CD4-positive, alpha-beta memory T cell (primary cell): ENCODE measurements around the gene KRTAP10-10. TPM values are rescaled to one million over a fixed set of nuclear protein-coding genes. Genes with fewer than 3 reads are reported as not detected.

ENCODE experiments used
- CTCF ChIA-PET: fragments of 350-600 bp; sonication (Branson Sonifier 250); formaldehyde crosslinking; loops from one replicate; lab custom pipeline; 2021; ENCODE audit warnings: inconsistent platforms; ENCODE audit not compliant: partially characterized antibody; lab: Charles Lee
- POLR2A ChIA-PET: fragments of 350-600 bp; sonication (Branson Sonifier 250); formaldehyde crosslinking; loops from one replicate; lab custom pipeline; 2021; ENCODE audit not compliant: partially characterized antibody; lab: Charles Lee
- DNase-seq, 5 donors: peaks; one replicate each; pipeline versions ENCODE4 v3.0.0 to v3.0.0-alpha.2; 2020 to 2022; ENCODE audit warnings: mixed read lengths in 1 of 5
- H3K27ac ChIP-seq: one replicate; pipeline ENCODE4 v1.7.0; 2013; ENCODE audit warnings: low read depth, low read length
- H3K27me3 ChIP-seq: 2 replicates; pipeline ENCODE4 v1.7.0; 2013; ENCODE audit warnings: mild to moderate bottlenecking, low read length, moderate library complexity; ENCODE audit not compliant: insufficient read depth
- H3K36me3 ChIP-seq: 2 replicates; pipeline ENCODE4 v1.7.0; 2013; ENCODE audit warnings: mild to moderate bottlenecking, low read length, moderate library complexity; ENCODE audit not compliant: insufficient read depth
- H3K4me1 ChIP-seq: 2 replicates; pipeline ENCODE4 v1.7.0; 2013; ENCODE audit warnings: mild to moderate bottlenecking, low read length, moderate library complexity; ENCODE audit not compliant: insufficient read depth
- H3K4me3 ChIP-seq, 2 donors: one replicate each; pipeline ENCODE4 v1.7.0; 2013; ENCODE audit warnings: low read length in 2 of 2, mild to moderate bottlenecking in 1 of 2
- H3K9me3 ChIP-seq, 2 donors: one replicate each; pipeline ENCODE4 v1.7.0; 2013; ENCODE audit warnings: low read length in 2 of 2, control low read depth in 1 of 2; ENCODE audit not compliant: control insufficient read depth in 1 of 2
- H3K27ac Mint-ChIP-seq, 7 donors: one replicate each; pipeline ENCODE4 v1.8.0; 2020 to 2021; ENCODE audit warnings: mixed read lengths in 7 of 7, mild to moderate bottlenecking in 6 of 7, inconsistent platforms in 3 of 7, moderate library complexity in 3 of 7
- H3K27me3 Mint-ChIP-seq, 2 donors: one replicate each; pipeline ENCODE4 v1.8.0; 2020 to 2021; ENCODE audit warnings: mixed read lengths in 2 of 2
- H3K36me3 Mint-ChIP-seq, 2 donors: one replicate each; pipeline ENCODE4 v1.8.0; 2020 to 2021; ENCODE audit warnings: mixed read lengths in 2 of 2, inconsistent platforms in 1 of 2, mild to moderate bottlenecking in 1 of 2
- H3K4me1 Mint-ChIP-seq, 4 donors: one replicate each; pipeline ENCODE4 v1.8.0; 2020 to 2021; ENCODE audit warnings: mixed read lengths in 4 of 4, mild to moderate bottlenecking in 1 of 4
- H3K4me3 Mint-ChIP-seq, 8 donors: one replicate each; pipeline ENCODE4 v1.8.0; 2020 to 2021; ENCODE audit warnings: mixed read lengths in 8 of 8, mild to moderate bottlenecking in 7 of 8, moderate library complexity in 6 of 8, inconsistent platforms in 3 of 8
- H3K9me3 Mint-ChIP-seq, 8 donors: one replicate each; pipeline ENCODE4 v1.8.0; 2020 to 2021; ENCODE audit warnings: mixed read lengths in 8 of 8, mild to moderate bottlenecking in 5 of 8, inconsistent platforms in 3 of 8, moderate library complexity in 1 of 8
- intact Hi-C: fragments of 100-400 bp; cut with micrococcal nuclease; formaldehyde crosslinking; loops from one replicate; pipeline ENCODE4 v1.15.1; 2023
- polyA plus RNA-seq, 2 donors: library from polyadenylated mRNA; unstranded; fragments of 300-500 nt; fragmentation: Illumina TruSeq; gene quantifications; one replicate each; pipeline ENCODE4 v1.2.3, GENCODE V29; 2021
- total RNA-seq, 2 experiments: library from RNA; stranded (reverse); gene quantifications; one replicate each; pipeline ENCODE4 v1.2.3, GENCODE V29; 2021

The KRTAP10-10 gene
- total and polyA plus RNA-seq, 4 experiments from 2014 or later, result not detected

DNA sequence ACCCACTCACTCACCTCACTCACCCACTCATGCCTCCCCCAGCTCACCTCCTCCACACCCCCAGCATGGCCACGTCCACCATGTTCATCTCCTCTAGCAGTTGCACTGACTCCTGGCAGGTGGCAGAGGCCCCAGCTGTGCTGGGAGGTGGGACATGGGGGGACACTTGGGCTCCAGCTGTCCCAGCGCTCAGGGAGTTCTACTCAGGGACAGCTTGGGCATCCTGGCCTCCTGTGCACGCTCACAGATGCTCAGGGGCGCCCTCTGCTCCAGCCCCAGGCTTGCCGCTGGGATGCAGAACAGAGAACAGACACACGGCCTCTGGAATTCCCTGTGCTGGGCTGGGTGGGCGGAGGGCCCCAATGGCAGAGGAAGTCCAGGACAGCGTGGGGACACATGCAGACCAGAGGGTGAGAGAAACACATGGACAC is 20.1 kb upstream of the KRTAP10-10 start:
- no peak for DNase-seq
- POLR2A ChIA-PET, result interaction anchor here (2.5 to 3.1 kb wide), 2 partner anchors 38 to 41 kb away, joined by 12 to 29 read pairs; partner anchors contain the start of genes KRTAP12-3 and KRTAP12-4
- peaks cover 2 to 28% (median 20%) of the 10 kb centered on the region in 8 donors for H3K9me3 Mint-ChIP-seq
- Histone ChIP-seq H3K4me3 (no peak overlapping the region), H3K27me3 (no peaks in the 10 kb centered on the region), H3K4me1 (peaks cover 43% of the 10 kb centered on the region), H3K27ac (no peak overlapping the region), H3K36me3 (no peaks in the 10 kb centered on the region), H3K9me3 (no peaks in the 10 kb centered on the region)
- peak overlapping the region in 4 of 7 donors; percentile 12 to 96 (median 67) for H3K27ac Mint-ChIP-seq
- no peak overlapping the region for H3K4me3 Mint-ChIP-seq
- CTCF ChIA-PET, result interaction anchor here (0.6 to 2.8 kb wide), 3 partner anchors 36 to 107 kb away, joined by 4 to 10 read pairs (median 6); no protein-coding TSS in a partner anchor
- no peaks in the 10 kb centered on the region for H3K27me3 Mint-ChIP-seq
- peaks cover 30 to 60% (median 47%) of the 10 kb centered on the region in 4 donors for H3K4me1 Mint-ChIP-seq
- peaks cover 17 to 21% of the 10 kb centered on the region in 2 donors for H3K36me3 Mint-ChIP-seq
- intact Hi-C loops, result loop anchor here (10.0 kb wide), 1 partner anchor 72 kb away; the partner anchor contains the start of gene KRTAP10-1

DNA sequence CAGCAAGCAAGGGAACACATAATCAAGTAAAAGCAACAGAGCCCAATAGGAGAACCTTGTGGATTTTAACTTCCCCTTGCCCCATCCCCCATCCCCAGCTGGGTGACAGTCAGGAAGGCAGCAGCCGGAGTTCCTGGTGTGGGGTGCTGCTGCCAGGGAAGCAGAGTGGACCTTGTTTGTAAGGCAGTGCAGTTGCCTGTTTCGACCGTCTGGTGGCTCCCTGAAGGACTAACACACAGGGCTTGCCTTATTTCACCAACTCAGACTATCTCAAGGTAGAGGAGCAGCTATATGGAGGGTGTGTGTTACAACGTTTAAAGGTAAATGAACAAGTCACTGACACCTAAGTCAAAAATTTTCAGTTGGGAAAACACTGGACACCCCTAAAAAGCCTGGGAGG is 18.7 kb upstream of the KRTAP10-10 start:
- peak overlapping the region; percentile 39 to 81 (median 68) for H3K4me3 Mint-ChIP-seq
- intact Hi-C loops, result loop anchor here (10.0 kb wide), 1 partner anchor 74 kb away; the partner anchor contains the start of gene KRTAP10-1
- H3K4me1 ChIP-seq, result peaks cover 43% of the 10 kb centered on the region
- peak overlapping the region; percentile 40 for H3K27ac ChIP-seq
- CTCF ChIA-PET, result interaction anchor here (0.9 to 2.8 kb wide), 10 partner anchors 11 to 124 kb away, joined by 3 to 19 read pairs (median 7); partner anchors contain the start of genes KRTAP12-3 and KRTAP12-4
- no peaks in the 10 kb centered on the region for H3K27me3 ChIP-seq
- H3K27ac Mint-ChIP-seq, result peak overlapping the region; percentile 83 to 96 (median 93)
- no peaks in the 10 kb centered on the region for H3K9me3 ChIP-seq
- no peak for DNase-seq
- no peaks in the 10 kb centered on the region for H3K36me3 ChIP-seq
- H3K4me1 Mint-ChIP-seq, result peaks cover 31 to 60% (median 48%) of the 10 kb centered on the region in 4 donors
- no peaks in the 10 kb centered on the region for H3K27me3 Mint-ChIP-seq
- POLR2A ChIA-PET, result interaction anchor here (1.0 to 5.4 kb wide), 13 partner anchors 12 to 124 kb away, joined by 3 to 89 read pairs (median 5); partner anchors contain the start of genes KRTAP10-12, KRTAP12-2, KRTAP12-3 and KRTAP12-4
- H3K36me3 Mint-ChIP-seq, result peaks cover 22 to 31% of the 10 kb centered on the region in 2 donors
- H3K4me3 ChIP-seq, result peak overlapping the region in 1 of 2 donors; percentile 12
- H3K9me3 Mint-ChIP-seq, result peaks cover 2 to 37% (median 30%) of the 10 kb centered on the region in 8 donors

DNA sequence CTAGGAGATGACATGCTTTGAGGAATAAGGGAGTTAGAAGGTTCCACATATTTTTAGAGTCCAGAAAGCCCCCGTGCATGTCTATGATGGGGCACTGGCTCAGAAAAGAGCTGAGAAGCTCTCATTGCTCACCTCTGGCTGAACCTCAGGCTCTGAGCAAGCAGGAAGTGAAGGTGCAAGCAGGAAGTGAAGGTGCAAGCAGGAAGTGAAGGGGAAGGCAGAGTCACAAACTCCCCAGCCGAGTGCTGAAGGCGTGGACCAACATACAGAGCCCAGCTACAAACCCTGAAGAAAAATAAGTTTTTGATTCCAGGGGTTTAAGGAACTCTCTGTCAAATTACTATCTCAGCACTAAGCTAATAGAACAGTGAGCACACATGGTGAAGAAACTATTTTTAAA is 18.2 kb upstream of the KRTAP10-10 start:
- Histone ChIP-seq H3K4me3 (peak overlapping the region in 1 of 2 donors; percentile 12), H3K36me3 (no peaks in the 10 kb centered on the region), H3K27ac (peak overlapping the region; percentile 40), H3K27me3 (no peaks in the 10 kb centered on the region), H3K4me1 (peaks cover 43% of the 10 kb centered on the region), H3K9me3 (no peaks in the 10 kb centered on the region)
- ChIA-PET POLR2A (interaction anchor here (0.7 to 5.4 kb wide), 15 partner anchors 12 to 255 kb away, joined by 3 to 89 read pairs (median 5); partner anchors contain the start of genes KRTAP10-12, KRTAP12-2, KRTAP12-3 and KRTAP12-4), CTCF (interaction anchor here (0.9 to 2.8 kb wide), 11 partner anchors 11 to 124 kb away, joined by 3 to 19 read pairs (median 6); partner anchors contain the start of genes KRTAP12-3 and KRTAP12-4)
- H3K27me3 Mint-ChIP-seq, result no peaks in the 10 kb centered on the region
- H3K4me1 Mint-ChIP-seq, result peaks cover 31 to 60% (median 50%) of the 10 kb centered on the region in 4 donors
- H3K36me3 Mint-ChIP-seq, result peaks cover 24 to 35% of the 10 kb centered on the region in 2 donors
- peak; percentile 72 to 80 (median 78) for DNase-seq
- H3K27ac Mint-ChIP-seq, result peak overlapping the region; percentile 83 to 96 (median 93)
- peaks cover 2 to 41% (median 34%) of the 10 kb centered on the region in 8 donors for H3K9me3 Mint-ChIP-seq
- peak overlapping the region; percentile 39 to 81 (median 68) for H3K4me3 Mint-ChIP-seq
- intact Hi-C loops, result loop anchor here (1.0 to 10.0 kb wide), 2 partner anchors 38 to 74 kb away; partner anchors contain the start of genes KRTAP10-1 and KRTAP12-3

DNA sequence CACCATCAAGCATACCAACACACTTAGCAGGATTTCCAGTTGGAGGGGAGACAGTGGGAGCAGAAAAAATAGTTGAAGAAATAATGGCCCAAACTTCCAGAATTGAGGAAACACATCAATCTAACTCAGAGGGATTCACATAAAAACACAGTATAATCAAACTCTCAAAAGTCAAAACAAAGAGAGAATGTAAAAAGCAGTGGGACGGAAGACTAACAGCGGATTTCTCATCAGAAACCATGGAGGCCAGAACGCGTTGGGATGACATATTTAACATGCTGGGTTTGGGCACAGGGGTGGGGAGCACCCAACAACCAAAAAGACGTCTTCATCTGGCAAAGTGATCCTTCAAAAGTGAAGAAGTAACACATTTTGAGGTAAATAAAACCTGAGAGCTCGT is 17.3 kb upstream of the KRTAP10-10 start:
- peak overlapping the region in 4 of 8 donors; percentile 22 to 81 (median 56) for H3K4me3 Mint-ChIP-seq
- H3K27ac ChIP-seq, result no peak overlapping the region
- no peak for DNase-seq
- H3K9me3 ChIP-seq, result no peaks in the 10 kb centered on the region
- H3K36me3 ChIP-seq, result no peaks in the 10 kb centered on the region
- CTCF ChIA-PET, result interaction anchor here (0.7 to 2.8 kb wide), 5 partner anchors 12 to 123 kb away, joined by 3 to 19 read pairs (median 8); partner anchors contain the start of gene KRTAP12-4
- peaks cover 43% of the 10 kb centered on the region for H3K4me1 ChIP-seq
- H3K4me3 ChIP-seq, result no peak overlapping the region
- H3K27me3 Mint-ChIP-seq, result no peaks in the 10 kb centered on the region
- POLR2A ChIA-PET, result interaction anchor here (1.1 to 5.4 kb wide), 7 partner anchors 11 to 109 kb away, joined by 3 to 89 read pairs (median 16); partner anchors contain the start of genes KRTAP12-2, KRTAP12-3 and KRTAP12-4
- H3K4me1 Mint-ChIP-seq, result peaks cover 31 to 61% (median 47%) of the 10 kb centered on the region in 4 donors
- H3K27me3 ChIP-seq, result no peaks in the 10 kb centered on the region
- H3K9me3 Mint-ChIP-seq, result peaks cover 2 to 48% (median 42%) of the 10 kb centered on the region in 8 donors
- intact Hi-C loops, result loop anchor here (1.0 to 10.0 kb wide), 2 partner anchors 37 to 75 kb away; partner anchors contain the start of genes KRTAP10-1 and KRTAP12-3
- peak overlapping the region; percentile 50 to 96 (median 93) for H3K27ac Mint-ChIP-seq
- peaks cover 26 to 43% of the 10 kb centered on the region in 2 donors for H3K36me3 Mint-ChIP-seq

DNA sequence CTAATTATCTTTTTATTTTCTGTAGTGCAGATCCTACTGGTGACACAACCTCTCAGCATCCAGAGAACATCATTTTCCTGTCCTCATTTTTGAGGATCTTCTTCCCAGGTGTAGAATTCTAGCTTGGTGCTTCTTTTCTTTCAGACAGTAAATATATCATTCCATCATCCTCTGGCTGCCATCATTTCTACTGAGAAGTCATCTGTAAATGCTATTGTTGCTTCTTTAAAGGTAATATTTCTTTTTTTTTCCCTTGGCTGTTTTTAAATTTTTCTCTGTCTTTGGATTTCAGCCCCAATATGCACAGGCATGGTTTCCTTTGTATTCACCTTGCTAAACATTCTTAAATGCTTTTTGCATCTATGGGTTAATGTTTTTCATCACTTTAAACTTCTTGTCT is 13.6 kb upstream of the KRTAP10-10 start:
- DNase-seq, result no peak
- no peaks in the 10 kb centered on the region for H3K36me3 ChIP-seq
- intact Hi-C loops, result no loop called here
- H3K4me1 Mint-ChIP-seq, result peaks cover 23 to 37% (median 29%) of the 10 kb centered on the region in 4 donors
- H3K9me3 ChIP-seq, result no peaks in the 10 kb centered on the region
- CTCF ChIA-PET, result no interaction called here
- no peaks in the 10 kb centered on the region for H3K27me3 Mint-ChIP-seq
- H3K9me3 Mint-ChIP-seq, result peaks cover 2 to 49% (median 42%) of the 10 kb centered on the region in 8 donors
- H3K27ac ChIP-seq, result no peak overlapping the region
- no peaks in the 10 kb centered on the region for H3K27me3 ChIP-seq
- POLR2A ChIA-PET, result interaction anchor here (1.3 to 5.4 kb wide), 2 partner anchors 34 to 35 kb away, joined by 3 to 89 read pairs; partner anchors contain the start of gene KRTAP12-3
- H3K27ac Mint-ChIP-seq, result peak overlapping the region in 1 of 7 donors; percentile 68
- H3K4me1 ChIP-seq, result peaks cover 20% of the 10 kb centered on the region
- no peak overlapping the region for H3K4me3 Mint-ChIP-seq
- no peak overlapping the region for H3K4me3 ChIP-seq
- H3K36me3 Mint-ChIP-seq, result peaks cover 26 to 46% of the 10 kb centered on the region in 2 donors

DNA sequence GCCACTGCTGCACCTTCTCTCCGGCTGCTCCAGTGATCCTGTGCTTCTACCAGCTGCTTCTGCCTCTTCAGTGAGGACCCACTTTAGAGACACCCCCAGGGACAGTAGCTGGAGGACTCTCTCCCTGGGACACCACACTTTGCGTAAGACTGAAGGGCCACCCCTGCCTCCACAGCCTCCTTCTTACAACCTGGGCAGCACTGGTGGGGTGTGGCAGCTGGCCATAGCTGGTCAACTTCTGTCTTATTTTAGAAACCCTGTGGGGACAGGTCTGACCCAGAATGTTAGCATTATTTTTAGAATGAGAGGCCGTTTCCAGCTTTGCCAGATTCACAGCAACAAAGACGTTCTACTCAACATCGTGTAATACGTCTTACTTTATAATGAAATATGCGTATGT is 11.4 kb upstream of the KRTAP10-10 start:
- Histone ChIP-seq H3K9me3 (peaks cover 0 to 4% of the 10 kb centered on the region in 2 donors), H3K36me3 (no peaks in the 10 kb centered on the region), H3K27me3 (no peaks in the 10 kb centered on the region), H3K4me3 (no peak overlapping the region), H3K27ac (no peak overlapping the region), H3K4me1 (peaks cover 25% of the 10 kb centered on the region)
- DNase-seq, result no peak
- H3K4me1 Mint-ChIP-seq, result peaks cover 12 to 33% (median 24%) of the 10 kb centered on the region in 4 donors
- intact Hi-C loops, result no loop called here
- POLR2A ChIA-PET, result interaction anchor here (1.2 to 1.7 kb wide), 2 partner anchors 28 to 32 kb away, joined by 4 read pairs; partner anchors contain the start of gene KRTAP12-3
- no peak overlapping the region for H3K4me3 Mint-ChIP-seq
- CTCF ChIA-PET, result interaction anchor here (1.3 kb wide), 2 partner anchors 32 to 117 kb away, joined by 3 to 5 read pairs; partner anchors contain the start of gene KRTAP12-3
- no peaks in the 10 kb centered on the region for H3K27me3 Mint-ChIP-seq
- peaks cover 17 to 37% of the 10 kb centered on the region in 2 donors for H3K36me3 Mint-ChIP-seq
- no peak overlapping the region for H3K27ac Mint-ChIP-seq
- peaks cover 2 to 40% (median 36%) of the 10 kb centered on the region in 8 donors for H3K9me3 Mint-ChIP-seq
